ENCODE results near the gene PHF11. TPM values are rescaled to one million over a fixed set of nuclear protein-coding genes. Genes with fewer than 3 reads are reported as not detected.
A peak's percentile ranks its signal among the peaks of the same experiment; 100 is the strongest.

PHF11 gene
- total RNA-seq, 4 donors from 2014 or later, result 12.9 to 31.3 (median 19.6) TPM

DNA sequence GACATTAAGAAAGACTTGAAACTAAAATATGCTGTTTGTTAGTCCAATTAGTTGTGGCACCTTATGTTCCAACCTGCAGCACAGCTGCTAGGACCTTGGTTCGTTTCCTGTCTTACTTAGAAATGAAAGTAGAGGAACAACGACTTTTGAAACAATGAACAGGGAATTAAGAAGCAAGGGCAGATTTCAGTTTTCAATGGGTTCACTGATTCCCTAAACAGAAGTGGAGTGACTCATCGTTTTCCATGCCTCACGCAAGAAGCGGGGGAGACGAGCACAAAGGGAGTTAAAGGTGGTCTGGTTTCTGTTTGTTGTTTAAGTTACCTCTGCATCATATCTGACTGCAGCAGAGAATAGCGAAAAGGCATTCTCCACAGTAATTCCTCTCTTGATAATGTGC is 44.8 kb downstream of the PHF11 start:
- H3K4me3 ChIP-seq, result peak overlapping the region in 2 of 4 donors; percentile 0 to 53
- peak overlapping the region in 3 of 4 donors; percentile 7 to 58 (median 45) for H3K27ac ChIP-seq
- H3K27me3 ChIP-seq, result no peaks in the 10 kb centered on the region
- whole genome bisulfite sequencing, 2 donors, result 19 to 28% methylated on average over 7 of the region's 7 CpGs
- intact Hi-C loops (cut with DNase I), result no loop called here
- H3K4me1 ChIP-seq, result peaks cover 0 to 19% (median 6%) of the 10 kb centered on the region in 3 donors
- no peak for TF ChIP-seq POLR2A (IDR thresholded peaks at IDR 0.05)
- no peak for TF ChIP-seq CTCF (IDR thresholded peaks at IDR 0.05)
- no peaks in the 10 kb centered on the region for H3K9me3 ChIP-seq
- peaks cover 0 to 69% (median 0%) of the 10 kb centered on the region in 3 donors for H3K36me3 ChIP-seq
- DNase-seq, result no peak

DNA sequence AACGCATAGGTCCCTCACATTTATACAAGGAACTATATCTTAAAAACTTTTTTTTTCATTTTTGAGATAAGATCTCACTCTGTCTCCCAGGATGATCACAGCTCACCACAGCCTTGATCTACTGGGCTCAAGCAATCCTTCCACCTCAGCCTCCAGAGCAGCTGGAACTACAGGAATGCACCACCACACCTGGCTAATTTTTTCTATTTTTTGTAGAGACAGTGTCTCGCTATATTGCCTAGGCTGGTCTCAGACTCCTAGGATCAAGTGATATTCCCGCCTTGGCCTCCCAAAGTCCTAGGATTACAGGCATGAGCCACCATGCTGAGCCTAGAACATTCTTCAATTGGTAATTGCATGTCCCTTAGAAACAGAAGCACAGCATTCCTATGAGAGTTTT is 47.9 kb downstream of the PHF11 start:
- no peaks in the 10 kb centered on the region for H3K9me3 ChIP-seq
- peaks cover 0 to 19% (median 6%) of the 10 kb centered on the region in 3 donors for H3K4me1 ChIP-seq
- H3K27me3 ChIP-seq, result no peaks in the 10 kb centered on the region
- intact Hi-C loops (cut with DNase I), result no loop called here
- no peak overlapping the region for H3K4me3 ChIP-seq
- no peak for DNase-seq
- TF ChIP-seq CTCF (IDR thresholded peaks at IDR 0.05) (no peak), POLR2A (IDR thresholded peaks at IDR 0.05) (no peak)
- peaks cover 0 to 87% (median 0%) of the 10 kb centered on the region in 3 donors for H3K36me3 ChIP-seq
- H3K27ac ChIP-seq, result no peak overlapping the region
- 88 to 100% methylated on average over 3 of the region's 3 CpGs for WGBS, 2 donors

DNA sequence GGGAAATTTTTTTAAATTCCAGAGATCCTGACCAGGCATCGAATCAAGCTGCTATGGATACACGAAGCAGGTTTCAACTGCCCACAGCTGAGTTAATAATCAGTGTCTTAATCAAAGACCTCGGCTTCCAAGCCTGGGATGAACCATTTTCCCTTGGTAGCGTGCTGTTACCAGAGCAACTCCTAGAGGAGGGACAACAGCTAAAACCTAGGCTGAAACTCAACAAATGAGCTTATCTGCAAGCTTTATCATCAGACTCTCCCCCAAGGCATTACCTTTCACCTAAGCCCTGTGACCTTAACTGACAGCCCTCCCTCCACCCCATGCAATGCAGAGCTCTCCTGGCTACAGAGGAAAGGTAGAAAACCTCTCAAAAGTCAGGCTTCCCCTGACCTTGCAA is 49.9 kb downstream of the PHF11 start:
- H3K4me1 ChIP-seq, result peaks cover 0 to 4% (median 0%) of the 10 kb centered on the region in 3 donors
- H3K27me3 ChIP-seq, result no peaks in the 10 kb centered on the region
- H3K27ac ChIP-seq, result no peak overlapping the region
- DNase-seq, result no peak
- intact Hi-C loops (cut with DNase I), result no loop called here
- H3K36me3 ChIP-seq, result peaks cover 0 to 90% (median 0%) of the 10 kb centered on the region in 3 donors
- no peak overlapping the region for H3K4me3 ChIP-seq
- H3K9me3 ChIP-seq, result no peaks in the 10 kb centered on the region
- no peak for TF ChIP-seq POLR2A (IDR thresholded peaks at IDR 0.05)
- TF ChIP-seq CTCF (IDR thresholded peaks at IDR 0.05), result no peak
- WGBS, 2 donors, result 83 to 87% methylated on average over 4 of the region's 4 CpGs

DNA sequence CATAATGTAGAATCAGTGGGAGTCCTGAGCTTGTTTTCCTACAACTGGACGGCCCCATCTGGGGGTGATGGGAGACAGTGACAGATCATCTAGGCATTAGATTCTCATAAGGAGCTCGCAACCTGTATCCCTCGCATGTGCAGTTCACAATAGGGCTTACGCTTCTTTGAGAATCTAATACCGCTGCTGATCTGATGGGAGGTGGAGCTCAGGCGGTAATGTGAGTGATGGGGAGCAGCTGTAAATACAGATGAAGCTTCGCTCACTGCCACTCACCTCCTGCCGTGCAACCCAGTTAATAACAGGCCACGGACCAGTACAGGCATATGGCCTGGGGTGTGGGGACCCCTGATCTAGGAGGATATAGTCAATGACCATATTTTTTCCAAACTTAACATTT is 50.8 kb downstream of the PHF11 start:
- Histone ChIP-seq H3K4me1 (no peaks in the 10 kb centered on the region), H3K27me3 (no peaks in the 10 kb centered on the region), H3K9me3 (no peaks in the 10 kb centered on the region), H3K36me3 (peaks cover 0 to 90% (median 0%) of the 10 kb centered on the region in 3 donors), H3K4me3 (no peak overlapping the region), H3K27ac (no peak overlapping the region)
- WGBS, 2 donors, result 86 to 91% methylated on average over 5 to 9 of the region's 9 CpGs
- DNase-seq, result no peak
- intact Hi-C loops (cut with DNase I), result no loop called here
- no peak for TF ChIP-seq POLR2A (IDR thresholded peaks at IDR 0.05)
- TF ChIP-seq CTCF (IDR thresholded peaks at IDR 0.05), result no peak

DNA sequence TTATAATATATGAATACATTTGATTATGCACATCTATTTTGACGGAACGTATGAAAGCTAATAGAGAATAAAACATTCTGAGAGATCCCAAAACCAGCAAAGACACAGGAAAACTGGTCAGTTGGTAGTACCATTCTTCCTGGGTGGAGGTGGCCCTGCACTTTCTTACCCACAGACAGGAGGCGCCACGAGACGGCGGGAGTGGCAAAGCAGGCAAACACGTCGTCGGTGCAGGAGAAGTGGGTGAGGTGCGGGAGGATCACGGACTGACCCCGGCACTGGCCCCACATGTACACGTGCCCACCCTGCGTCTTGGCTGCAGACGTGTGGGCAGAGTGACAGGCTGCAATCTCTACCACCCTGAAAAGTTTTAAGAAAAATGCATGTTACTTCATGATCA is 53.5 kb downstream of the PHF11 start:
- no peak overlapping the region for H3K27ac ChIP-seq
- WGBS, 2 donors, result 83 to 86% methylated on average over 15 of the region's 15 CpGs
- no peak overlapping the region for H3K4me3 ChIP-seq
- intact Hi-C loops (cut with DNase I), result no loop called here
- no peaks in the 10 kb centered on the region for H3K27me3 ChIP-seq
- H3K9me3 ChIP-seq, result no peaks in the 10 kb centered on the region
- H3K36me3 ChIP-seq, result peaks cover 0 to 91% (median 0%) of the 10 kb centered on the region in 3 donors
- no peak for DNase-seq
- TF ChIP-seq CTCF (IDR thresholded peaks at IDR 0.05) (peak in 1 of 6 experiments; percentile 9), POLR2A (IDR thresholded peaks at IDR 0.05) (no peak)
- H3K4me1 ChIP-seq, result no peaks in the 10 kb centered on the region
